HEK293 (cell line): ENCODE results near the gene POU2F2.

Experiments used
- FEZF1 ChIP-seq: fragments of 450-650 bp; formaldehyde crosslinking; IDR thresholded peaks from 2 replicates; pipeline ENCODE4 v1.5.1; 2016; ENCODE audit warnings: missing biosample characterization, missing genetic modification characterization
- GLIS2 ChIP-seq: fragments of 450-650 bp; formaldehyde crosslinking; IDR thresholded peaks from 2 replicates; pipeline ENCODE4 v1.5.1; 2016; ENCODE audit warnings: missing biosample characterization, missing genetic modification characterization
- HOXA7 ChIP-seq: sonication (generic); formaldehyde crosslinking; IDR thresholded peaks from 2 replicates; pipeline ENCODE4 v1.8.1; 2022; ENCODE audit warnings: missing genetic modification reagents, borderline replicate concordance
- KLF8 ChIP-seq: fragments of 450-650 bp; formaldehyde crosslinking; IDR thresholded peaks from 2 replicates; pipeline ENCODE4 v1.5.1; 2016; ENCODE audit warnings: missing biosample characterization, missing genetic modification characterization
- MZF1 ChIP-seq: fragments of 450-650 bp; formaldehyde crosslinking; IDR thresholded peaks from 2 replicates; pipeline ENCODE4 v1.5.1; 2017; ENCODE audit warnings: missing biosample characterization, missing genetic modification characterization, borderline replicate concordance
- SCRT1 ChIP-seq: fragments of 450-650 bp; formaldehyde crosslinking; IDR thresholded peaks from 2 replicates; pipeline ENCODE4 v1.5.1; 2016; ENCODE audit warnings: missing biosample characterization, missing genetic modification characterization, borderline replicate concordance
- WT1 ChIP-seq: fragments of 450-650 bp; formaldehyde crosslinking; IDR thresholded peaks from 2 replicates; pipeline ENCODE4 v1.5.1; 2016; ENCODE audit warnings: missing biosample characterization, missing genetic modification characterization
- ZBTB21 ChIP-seq: fragments of 450-650 bp; formaldehyde crosslinking; IDR thresholded peaks from 2 replicates; pipeline ENCODE4 v1.5.1; 2017; ENCODE audit warnings: missing biosample characterization, missing genetic modification characterization
- ZBTB48 ChIP-seq: fragments of 450-650 bp; formaldehyde crosslinking; IDR thresholded peaks from 2 replicates; pipeline ENCODE4 v1.5.1; 2016; ENCODE audit warnings: missing biosample characterization, missing genetic modification characterization
- ZFP41 ChIP-seq: fragments of 450-650 bp; formaldehyde crosslinking; IDR thresholded peaks from 2 replicates; pipeline ENCODE4 v1.5.1; 2016; ENCODE audit warnings: missing biosample characterization, missing genetic modification characterization, borderline replicate concordance
- ZNF2 ChIP-seq: fragments of 450-650 bp; formaldehyde crosslinking; IDR thresholded peaks from 2 replicates; pipeline ENCODE4 v1.5.1; 2016; ENCODE audit warnings: missing biosample characterization, missing genetic modification characterization
- ZNF23 ChIP-seq: fragments of 450-650 bp; formaldehyde crosslinking; IDR thresholded peaks from 2 replicates; pipeline ENCODE4 v1.5.1; 2016; ENCODE audit warnings: missing biosample characterization, missing genetic modification characterization, borderline replicate concordance
- ZNF24 ChIP-seq: fragments of 450-650 bp; formaldehyde crosslinking; IDR thresholded peaks from 2 replicates; pipeline ENCODE4 v1.5.1; 2016; ENCODE audit warnings: missing biosample characterization, missing genetic modification characterization
- ZNF292 ChIP-seq: fragments of 450-650 bp; formaldehyde crosslinking; IDR thresholded peaks from 2 replicates; pipeline ENCODE4 v1.5.1; 2016; ENCODE audit warnings: low read depth, missing biosample characterization, missing genetic modification characterization, borderline replicate concordance
- ZNF311 ChIP-seq: fragments of 450-650 bp; formaldehyde crosslinking; IDR thresholded peaks from 2 replicates; pipeline ENCODE4 v1.5.1; 2017; ENCODE audit warnings: missing biosample characterization, missing genetic modification characterization, borderline replicate concordance
- ZNF335 ChIP-seq: fragments of 450-650 bp; formaldehyde crosslinking; conservative IDR thresholded peaks from 2 replicates; pipeline ENCODE4 v1.5.1; 2016; ENCODE audit warnings: missing biosample characterization, missing genetic modification characterization
- ZNF394 ChIP-seq: fragments of 450-650 bp; formaldehyde crosslinking; IDR thresholded peaks from 2 replicates; pipeline ENCODE4 v1.5.1; 2016; ENCODE audit warnings: missing biosample characterization, missing genetic modification characterization, mild to moderate bottlenecking, moderate library complexity, borderline replicate concordance
- ZNF426 ChIP-seq: fragments of 450-650 bp; formaldehyde crosslinking; IDR thresholded peaks from 2 replicates; pipeline ENCODE4 v1.5.1; 2017; ENCODE audit warnings: missing biosample characterization, missing genetic modification characterization, mild to moderate bottlenecking, inconsistent platforms, moderate library complexity
- ZNF510 ChIP-seq: fragments of 450-650 bp; formaldehyde crosslinking; IDR thresholded peaks from 2 replicates; pipeline ENCODE4 v1.5.1; 2018; ENCODE audit warnings: mild to moderate bottlenecking, missing genetic modification characterization, missing biosample characterization; ENCODE audit not compliant: insufficient replicate concordance
- ZNF513 ChIP-seq: fragments of 450-650 bp; IDR thresholded peaks from 2 replicates; pipeline ENCODE4 v1.5.1; 2018; ENCODE audit warnings: missing biosample characterization, missing genetic modification characterization
- ZNF580 ChIP-seq: fragments of 450-650 bp; formaldehyde crosslinking; IDR thresholded peaks from 2 replicates; pipeline ENCODE4 v1.5.1; 2016; ENCODE audit warnings: missing biosample characterization, missing genetic modification characterization
- ZNF629 ChIP-seq: fragments of 450-650 bp; formaldehyde crosslinking; IDR thresholded peaks from 2 replicates; pipeline ENCODE4 v1.5.1; 2017; ENCODE audit warnings: missing biosample characterization, missing genetic modification characterization
- ZNF658 ChIP-seq: fragments of 450-650 bp; formaldehyde crosslinking; IDR thresholded peaks from 2 replicates; pipeline ENCODE4; 2016; ENCODE audit warnings: missing biosample characterization, missing genetic modification characterization
- ZNF660 ChIP-seq: fragments of 450-650 bp; IDR thresholded peaks from 2 replicates; pipeline ENCODE4 v1.5.1; 2018; ENCODE audit warnings: missing biosample characterization, mild to moderate bottlenecking, missing genetic modification characterization
- ZNF768 ChIP-seq: fragments of 450-650 bp; formaldehyde crosslinking; IDR thresholded peaks from 2 replicates; pipeline ENCODE4 v1.5.1; 2018; ENCODE audit warnings: missing biosample characterization, mild to moderate bottlenecking, missing genetic modification characterization
- TF ChIP-seq, protein P1 (sequence below): fragments of 450-650 bp; formaldehyde crosslinking; IDR thresholded peaks from 2 replicates; pipeline ENCODE4 v1.5.0; 2017; ENCODE audit warnings: missing biosample characterization, missing genetic modification characterization, borderline replicate concordance
- TF ChIP-seq, protein P2 (sequence below): fragments of 450-650 bp; formaldehyde crosslinking; IDR thresholded peaks from 2 replicates; pipeline ENCODE4 v1.5.1; 2016; ENCODE audit warnings: missing biosample characterization, missing genetic modification characterization
- TF ChIP-seq, protein P3 (sequence below): fragments of 450-650 bp; formaldehyde crosslinking; IDR thresholded peaks from 2 replicates; pipeline ENCODE4 v1.5.1; 2017; ENCODE audit warnings: missing biosample characterization, missing genetic modification characterization

POU2F2 gene

DNA sequence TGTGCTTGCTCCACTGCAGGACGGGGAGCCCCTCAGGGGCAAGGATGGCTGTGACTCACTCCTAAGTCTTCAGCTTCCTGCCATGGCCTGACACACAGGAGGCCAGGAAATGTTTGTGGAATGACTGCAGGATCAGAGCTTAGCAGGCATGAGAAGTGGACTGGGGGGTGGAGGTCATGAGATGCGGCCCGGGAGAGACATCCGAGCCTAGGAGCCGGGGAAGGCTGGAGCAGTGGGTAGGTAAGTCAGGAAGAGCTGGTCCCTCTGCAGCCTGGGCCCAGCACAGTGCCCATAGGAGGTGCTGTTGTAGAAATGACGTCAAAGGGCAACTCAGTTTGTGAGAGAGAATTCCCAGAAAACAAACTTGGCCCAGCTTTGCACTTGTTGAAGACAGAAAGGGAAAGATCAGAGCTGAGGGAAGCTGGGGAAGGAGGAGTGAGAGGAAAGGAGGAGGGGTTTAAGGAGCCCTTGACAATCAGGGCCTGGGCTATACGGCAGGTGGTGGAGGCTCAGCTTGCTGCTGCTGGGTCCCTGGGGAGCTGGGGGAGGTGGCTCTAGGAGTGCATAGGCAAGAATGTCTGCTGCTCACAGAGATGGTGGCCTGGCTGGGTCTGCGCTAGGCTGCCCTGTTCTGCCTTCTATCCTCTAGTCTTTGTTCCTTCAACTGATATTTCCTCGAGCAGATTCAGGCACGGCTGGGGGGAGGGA is 18.5 kb downstream of the POU2F2 start (continued):
- TF ChIP-seq SCRT1 (tag by site-specific recombination) (peak; percentile 86), FEZF1 (tag by site-specific recombination) (no peak), ZNF660 (tag by site-specific recombination) (peak; percentile 67; the same call in 1 of the 2 replicates), GLIS2 (tag by site-specific recombination) (peak; percentile 70), KLF8 (tag by site-specific recombination) (no peak; the same call in 1 of the 2 replicates), ZNF426 (tag by site-specific recombination) (no peak), ZNF768 (no peak; the same call in 1 of the 2 replicates), ZNF510 (tag by site-specific recombination) (no peak), ZBTB48 (tag by site-specific recombination) (peak; percentile 65), ZNF513 (tag by site-specific recombination) (no peak), MZF1 (tag by site-specific recombination) (no peak), ZBTB21 (tag by site-specific recombination) (peak; percentile 96), ZFP41 (tag by site-specific recombination) (no peak), ZNF24 (peak; percentile 66; the same call in 1 of the 2 replicates), ZNF658 (tag by site-specific recombination) (no peak), ZNF2 (tag by site-specific recombination) (peak; percentile 90), ZNF580 (tag by site-specific recombination) (no peak), HOXA7 (CRISPR knock-in tag) (no peak), ZNF23 (tag by site-specific recombination) (no peak), ZNF629 (tag by site-specific recombination) (peak; percentile 97), ZNF311 (no peak), ZNF394 (tag by site-specific recombination) (no peak), ZNF292 (no peak), WT1 (tag by site-specific recombination) (no peak), ZNF335 (no peak)
- TF ChIP-seq, protein P1, sequence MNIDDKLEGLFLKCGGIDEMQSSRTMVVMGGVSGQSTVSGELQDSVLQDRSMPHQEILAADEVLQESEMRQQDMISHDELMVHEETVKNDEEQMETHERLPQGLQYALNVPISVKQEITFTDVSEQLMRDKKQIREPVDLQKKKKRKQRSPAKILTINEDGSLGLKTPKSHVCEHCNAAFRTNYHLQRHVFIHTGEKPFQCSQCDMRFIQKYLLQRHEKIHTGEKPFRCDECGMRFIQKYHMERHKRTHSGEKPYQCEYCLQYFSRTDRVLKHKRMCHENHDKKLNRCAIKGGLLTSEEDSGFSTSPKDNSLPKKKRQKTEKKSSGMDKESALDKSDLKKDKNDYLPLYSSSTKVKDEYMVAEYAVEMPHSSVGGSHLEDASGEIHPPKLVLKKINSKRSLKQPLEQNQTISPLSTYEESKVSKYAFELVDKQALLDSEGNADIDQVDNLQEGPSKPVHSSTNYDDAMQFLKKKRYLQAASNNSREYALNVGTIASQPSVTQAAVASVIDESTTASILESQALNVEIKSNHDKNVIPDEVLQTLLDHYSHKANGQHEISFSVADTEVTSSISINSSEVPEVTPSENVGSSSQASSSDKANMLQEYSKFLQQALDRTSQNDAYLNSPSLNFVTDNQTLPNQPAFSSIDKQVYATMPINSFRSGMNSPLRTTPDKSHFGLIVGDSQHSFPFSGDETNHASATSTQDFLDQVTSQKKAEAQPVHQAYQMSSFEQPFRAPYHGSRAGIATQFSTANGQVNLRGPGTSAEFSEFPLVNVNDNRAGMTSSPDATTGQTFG (tag by site-specific recombination), result no peak
- TF ChIP-seq, protein P2, sequence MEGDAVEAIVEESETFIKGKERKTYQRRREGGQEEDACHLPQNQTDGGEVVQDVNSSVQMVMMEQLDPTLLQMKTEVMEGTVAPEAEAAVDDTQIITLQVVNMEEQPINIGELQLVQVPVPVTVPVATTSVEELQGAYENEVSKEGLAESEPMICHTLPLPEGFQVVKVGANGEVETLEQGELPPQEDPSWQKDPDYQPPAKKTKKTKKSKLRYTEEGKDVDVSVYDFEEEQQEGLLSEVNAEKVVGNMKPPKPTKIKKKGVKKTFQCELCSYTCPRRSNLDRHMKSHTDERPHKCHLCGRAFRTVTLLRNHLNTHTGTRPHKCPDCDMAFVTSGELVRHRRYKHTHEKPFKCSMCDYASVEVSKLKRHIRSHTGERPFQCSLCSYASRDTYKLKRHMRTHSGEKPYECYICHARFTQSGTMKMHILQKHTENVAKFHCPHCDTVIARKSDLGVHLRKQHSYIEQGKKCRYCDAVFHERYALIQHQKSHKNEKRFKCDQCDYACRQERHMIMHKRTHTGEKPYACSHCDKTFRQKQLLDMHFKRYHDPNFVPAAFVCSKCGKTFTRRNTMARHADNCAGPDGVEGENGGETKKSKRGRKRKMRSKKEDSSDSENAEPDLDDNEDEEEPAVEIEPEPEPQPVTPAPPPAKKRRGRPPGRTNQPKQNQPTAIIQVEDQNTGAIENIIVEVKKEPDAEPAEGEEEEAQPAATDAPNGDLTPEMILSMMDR (tag by site-specific recombination), result peak; percentile 40; the same call in 1 of the 2 replicates
- TF ChIP-seq, protein P3, sequence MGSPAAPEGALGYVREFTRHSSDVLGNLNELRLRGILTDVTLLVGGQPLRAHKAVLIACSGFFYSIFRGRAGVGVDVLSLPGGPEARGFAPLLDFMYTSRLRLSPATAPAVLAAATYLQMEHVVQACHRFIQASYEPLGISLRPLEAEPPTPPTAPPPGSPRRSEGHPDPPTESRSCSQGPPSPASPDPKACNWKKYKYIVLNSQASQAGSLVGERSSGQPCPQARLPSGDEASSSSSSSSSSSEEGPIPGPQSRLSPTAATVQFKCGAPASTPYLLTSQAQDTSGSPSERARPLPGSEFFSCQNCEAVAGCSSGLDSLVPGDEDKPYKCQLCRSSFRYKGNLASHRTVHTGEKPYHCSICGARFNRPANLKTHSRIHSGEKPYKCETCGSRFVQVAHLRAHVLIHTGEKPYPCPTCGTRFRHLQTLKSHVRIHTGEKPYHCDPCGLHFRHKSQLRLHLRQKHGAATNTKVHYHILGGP (tag by site-specific recombination), result 0 out of 2 replicates have a peak, but pooled peaks have one; percentile 35
